H1 (cell line): Measurements from ENCODE around the gene CYP2S1. TPM values are rescaled to one million over a fixed set of nuclear protein-coding genes. Genes with fewer than 3 reads are reported as not detected.

Experiments used
- SP2 ChIP-seq: IDR thresholded peaks from 2 replicates; pipeline ENCODE4 v1.6.1; 2012; ENCODE audit warnings: mild to moderate bottlenecking, low read length, inconsistent platforms
- TCF12 ChIP-seq: IDR thresholded peaks from 2 replicates; pipeline ENCODE4 v1.6.1; 2011; ENCODE audit warnings: low read depth, mild to moderate bottlenecking, low read length
- polyA plus RNA-seq, 7 experiments: library from polyadenylated mRNA; depleted of rRNA in 3 of 7; stranded (reverse) in 5 of 7; unstranded in 2 of 7; fragments of >200 nt in 5 of 7; fragments of 200-250 nt in 2 of 7; gene quantifications; 1 replicate in 5 of 7; 2 replicates in 1 of 7; 4 replicates in 1 of 7; pipeline versions ENCODE4 v1.2.1 to v1.2.3, GENCODE V29; 2011 to 2013; ENCODE audit warnings: missing spikeins in 2 of 7, mixed read lengths in 2 of 7
- total RNA-seq: library from RNA; stranded (reverse); fragmentation: NEBNext Ultra II Directional; extraction: Animal tissue kit (Norgen Biotek cat#: 25700); gene quantifications from 2 replicates; pipeline ENCODE4 v1.2.1, GENCODE V29; 2021

CYP2S1 gene
- total and polyA plus RNA-seq, 2 of the 8 experiments (the other 6 are each of a cell fraction or from before 2014, with no cell fraction given), result 97.9 to 245 TPM

- TF ChIP-seq TCF12, result no peak
- TF ChIP-seq SP2, result no peak
- TF ChIP-seq, all 59 proteins: peak for 0
Observed at GRCh38 chr19:41194157-41194552, 1.1 kb downstream of the CYP2S1 start (continued).
